Sigmoid colon (tissue), 4 donors: ENCODE results near the gene ADCY4.

Experiments used
- EP300 ChIP-seq, 4 donors: sonication (generic); formaldehyde crosslinking; IDR thresholded peaks; one replicate each; pipeline ENCODE4 v1.6.1; 2017; ENCODE audit warnings: antibody characterized with exemption in 4 of 4
- POLR2A ChIP-seq, 2 donors: fragments of 450-650 bp; IDR thresholded peaks; one replicate each; pipeline ENCODE4 v1.6.1; 2016; ENCODE audit warnings: antibody characterized with exemption in 2 of 2, mild to moderate bottlenecking in 2 of 2, moderate library complexity in 2 of 2
- POLR2AphosphoS5 ChIP-seq, 4 donors: sonication (generic); formaldehyde crosslinking; IDR thresholded peaks; one replicate each; pipeline ENCODE4 v1.6.1; 2017; ENCODE audit warnings: antibody characterized with exemption in 4 of 4
- TF ChIP-seq, protein P1 (sequence below), 4 experiments: fragments of 450-650 bp in 3 of 4; fragments of 200-600 bp in 1 of 4; IDR thresholded peaks; one replicate each; pipeline ENCODE4 v1.5.1; 2016 to 2019; ENCODE audit warnings: antibody characterized with exemption in 4 of 4, mild to moderate bottlenecking in 3 of 4, moderate library complexity in 2 of 4

DNA sequence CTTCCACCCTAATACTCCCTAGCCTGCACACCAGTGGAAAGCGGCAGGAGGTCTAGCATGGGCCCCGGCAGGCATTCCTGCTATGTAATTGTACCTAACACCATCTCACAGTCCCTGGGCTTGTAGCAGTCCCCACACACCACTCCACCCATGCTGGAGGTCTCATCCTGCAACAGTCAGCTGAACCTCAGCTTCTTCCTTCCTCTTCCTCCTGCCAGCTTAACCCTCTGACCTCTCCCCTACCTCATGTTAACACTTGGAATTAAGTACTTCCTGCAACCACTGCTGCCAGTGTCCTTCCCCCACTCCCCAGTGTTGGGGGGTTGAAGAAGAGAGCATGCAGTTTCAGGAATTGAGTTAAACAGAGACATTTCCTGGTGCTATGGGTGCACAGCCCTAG is 7.6 kb downstream of the ADCY4 start:
- TF ChIP-seq POLR2A (IDR thresholded peaks at IDR 0.05) (no peak), POLR2AphosphoS5 (IDR thresholded peaks at IDR 0.05) (no peak), EP300 (IDR thresholded peaks at IDR 0.05) (no peak)
- TF ChIP-seq, protein P1, sequence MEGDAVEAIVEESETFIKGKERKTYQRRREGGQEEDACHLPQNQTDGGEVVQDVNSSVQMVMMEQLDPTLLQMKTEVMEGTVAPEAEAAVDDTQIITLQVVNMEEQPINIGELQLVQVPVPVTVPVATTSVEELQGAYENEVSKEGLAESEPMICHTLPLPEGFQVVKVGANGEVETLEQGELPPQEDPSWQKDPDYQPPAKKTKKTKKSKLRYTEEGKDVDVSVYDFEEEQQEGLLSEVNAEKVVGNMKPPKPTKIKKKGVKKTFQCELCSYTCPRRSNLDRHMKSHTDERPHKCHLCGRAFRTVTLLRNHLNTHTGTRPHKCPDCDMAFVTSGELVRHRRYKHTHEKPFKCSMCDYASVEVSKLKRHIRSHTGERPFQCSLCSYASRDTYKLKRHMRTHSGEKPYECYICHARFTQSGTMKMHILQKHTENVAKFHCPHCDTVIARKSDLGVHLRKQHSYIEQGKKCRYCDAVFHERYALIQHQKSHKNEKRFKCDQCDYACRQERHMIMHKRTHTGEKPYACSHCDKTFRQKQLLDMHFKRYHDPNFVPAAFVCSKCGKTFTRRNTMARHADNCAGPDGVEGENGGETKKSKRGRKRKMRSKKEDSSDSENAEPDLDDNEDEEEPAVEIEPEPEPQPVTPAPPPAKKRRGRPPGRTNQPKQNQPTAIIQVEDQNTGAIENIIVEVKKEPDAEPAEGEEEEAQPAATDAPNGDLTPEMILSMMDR (IDR thresholded peaks at IDR 0.05) = no peak
